ENCODE data around the gene BSN.

The BSN gene

GRCh38 chr3:49716169-49716568, 161.9 kb downstream of the BSN start:
- no peak for DNase-seq (ENCODE audit: low read depth in 2 of 2)

GRCh38 chr3:49716691-49717210, 162.5 kb downstream of the BSN start:
- no peak for DNase-seq (ENCODE audit: low read depth in 2 of 2)

GRCh38 chr3:49717211-49717958, 163.1 kb downstream of the BSN start:
- DNase-seq (ENCODE audit: low read depth in 2 of 2), result no peak

GRCh38 chr3:49717959-49718857, 163.9 kb downstream of the BSN start:
- DNase-seq (ENCODE audit: low read depth in 2 of 2), result no peak

- no peak for DNase-seq (ENCODE audit: low read depth in 2 of 2)
Measured at GRCh38 chr3:49718858-49719213, 164.6 kb downstream of the BSN start.

- DNase-seq (ENCODE audit: low read depth in 2 of 2), result peak; percentile 89 to 94
Measured at GRCh38 chr3:49719214-49719884, 165.1 kb downstream of the BSN start, which contains the start of gene AMIGO3. Gene AMIGO3 (minus strand): TSS chr3:49719684. CDS start chr3:49719465, 219 bp downstream.

All from stimulated activated CD8-positive, alpha-beta memory T cell treated with anti-CD3 and anti-CD28 coated beads, Interleukin-2, amount 100 ng/mL, for 48 hours (primary cell).